COR-L47 (cell line): Measurements from ENCODE around the gene ZNF831.

ENCODE experiments used
- DNase-seq: peaks from one replicate; lab custom pipeline; 2025; lab: John Stamatoyannopoulos, UW

Gene ZNF831

DNA sequence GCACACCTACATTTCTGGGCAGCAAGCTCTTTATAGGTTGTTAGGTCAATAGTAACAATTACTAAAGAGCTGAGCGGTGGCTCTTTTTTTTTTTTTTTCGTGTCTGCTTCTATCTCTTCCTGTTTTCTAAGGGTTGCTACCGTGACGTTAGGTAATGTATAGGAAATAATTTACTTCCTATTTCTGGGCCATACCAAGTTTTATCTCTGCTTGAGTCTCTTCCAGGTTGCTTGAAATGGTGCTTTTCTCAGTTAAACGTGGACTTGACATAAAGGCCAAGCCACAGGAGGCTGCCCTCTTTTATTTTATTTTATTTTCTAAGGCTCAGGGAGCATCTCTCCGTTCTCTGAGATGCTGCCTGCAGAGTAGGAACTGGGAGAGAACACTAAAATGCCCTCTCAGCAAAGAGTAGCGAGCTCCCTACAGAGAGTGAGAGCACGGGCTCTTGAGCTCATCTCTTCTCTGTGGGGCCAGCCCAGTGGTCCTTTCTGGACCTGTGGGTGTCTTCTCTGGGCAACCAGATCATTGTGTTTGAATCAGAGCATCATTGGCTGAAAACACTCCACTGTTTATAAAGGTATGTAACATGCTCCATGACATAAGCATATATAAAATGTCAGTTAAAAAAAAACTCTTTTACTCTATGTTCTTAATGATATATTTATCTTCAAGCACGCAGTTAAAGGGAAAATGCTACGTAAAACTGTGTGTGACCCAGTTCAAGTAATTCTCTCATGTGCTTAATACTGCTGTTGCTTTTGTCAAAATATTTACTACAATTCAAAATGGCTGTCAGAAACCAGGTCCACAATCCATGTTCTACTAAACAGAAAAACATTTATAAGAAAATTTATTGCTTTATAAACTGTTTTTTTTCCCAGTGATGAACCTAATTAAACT, at the start of gene ZNF831:
TSS of gene ZNF831 (plus strand) at position 191 of the 900 bp plus-strand sequence. CDS start 27,199 bp downstream, outside the sequence.
- DNase-seq, result no peak

DNA sequence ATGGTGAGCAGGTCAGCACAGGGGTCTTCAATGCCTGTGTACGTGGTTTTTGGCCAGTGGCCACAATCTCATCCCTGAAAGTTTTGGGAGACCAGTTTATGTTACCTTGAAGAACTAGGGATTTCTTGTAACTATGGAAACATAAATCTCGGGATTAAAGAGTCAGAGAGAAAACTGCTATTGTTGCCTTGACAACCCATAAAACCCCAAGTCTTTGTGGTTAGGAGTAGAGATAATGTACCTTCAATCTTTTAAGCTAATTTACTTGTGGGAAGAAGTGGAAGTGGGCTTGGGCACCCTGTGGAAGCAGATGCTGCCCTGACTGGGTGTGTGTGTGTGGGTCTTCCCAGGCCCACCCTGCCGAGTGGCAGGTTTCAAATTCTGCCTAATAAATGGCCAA, 46.1 kb upstream of the ZNF831 start:
- no peak for DNase-seq

DNA sequence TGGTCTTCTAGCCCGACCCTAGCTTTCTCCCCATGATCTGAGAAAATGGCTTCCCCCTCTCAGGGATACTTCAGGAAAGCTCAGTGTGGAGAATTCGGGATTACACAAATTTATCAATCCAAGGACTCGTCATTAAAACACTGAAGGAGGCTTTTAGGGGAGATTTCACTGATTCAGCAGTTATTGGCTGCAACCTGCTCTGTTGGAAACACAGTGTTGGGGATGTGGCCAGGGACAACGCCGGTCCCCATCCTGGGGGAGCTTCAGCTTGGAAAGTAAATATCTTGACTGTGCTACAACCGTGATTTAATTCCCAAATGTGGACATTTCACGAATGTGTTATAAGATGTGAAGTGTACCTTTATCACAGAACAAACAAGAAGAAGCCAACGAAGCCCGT, 44.8 kb upstream of the ZNF831 start:
- DNase-seq, result no peak

DNA sequence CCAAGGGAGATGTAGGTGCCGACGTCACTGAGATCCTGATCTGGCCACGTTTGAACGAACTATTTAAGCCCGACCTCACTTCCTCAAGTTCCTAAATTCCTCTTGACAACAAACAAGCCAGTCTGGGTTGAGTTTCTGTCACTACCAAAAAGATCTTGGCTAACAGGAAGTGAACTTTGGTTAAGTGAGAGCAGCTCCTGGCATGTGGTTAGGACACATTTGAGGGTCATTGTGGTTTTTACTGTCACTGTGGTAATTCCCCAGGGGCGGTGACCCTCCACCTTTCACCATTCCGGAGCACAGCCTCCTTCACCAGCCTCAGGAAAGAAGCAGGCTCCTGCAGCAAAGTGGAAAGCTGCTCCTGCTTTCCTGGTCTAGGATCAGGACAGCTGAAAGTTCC, 43.1 kb upstream of the ZNF831 start:
- DNase-seq, result no peak

DNA sequence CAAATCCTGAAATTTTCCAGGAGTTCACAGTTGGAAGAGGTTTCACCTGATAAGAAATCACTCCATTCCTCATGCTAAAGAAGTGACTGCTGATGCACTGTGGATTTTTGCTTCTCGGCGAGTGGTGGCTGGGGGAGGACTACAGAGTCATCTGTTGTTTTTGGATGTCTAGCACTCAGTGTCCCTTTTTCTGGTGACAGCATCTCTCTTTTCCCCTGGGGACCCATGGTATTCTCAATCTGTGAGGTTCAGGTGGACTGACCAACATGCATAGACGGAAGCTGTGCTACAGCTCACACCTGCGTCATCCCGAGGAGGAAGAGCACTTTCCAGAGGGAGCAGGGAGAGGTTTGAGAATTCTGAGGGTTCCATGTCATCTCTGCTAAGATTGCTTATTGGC, 42.7 kb upstream of the ZNF831 start:
- DNase-seq, result no peak

DNA sequence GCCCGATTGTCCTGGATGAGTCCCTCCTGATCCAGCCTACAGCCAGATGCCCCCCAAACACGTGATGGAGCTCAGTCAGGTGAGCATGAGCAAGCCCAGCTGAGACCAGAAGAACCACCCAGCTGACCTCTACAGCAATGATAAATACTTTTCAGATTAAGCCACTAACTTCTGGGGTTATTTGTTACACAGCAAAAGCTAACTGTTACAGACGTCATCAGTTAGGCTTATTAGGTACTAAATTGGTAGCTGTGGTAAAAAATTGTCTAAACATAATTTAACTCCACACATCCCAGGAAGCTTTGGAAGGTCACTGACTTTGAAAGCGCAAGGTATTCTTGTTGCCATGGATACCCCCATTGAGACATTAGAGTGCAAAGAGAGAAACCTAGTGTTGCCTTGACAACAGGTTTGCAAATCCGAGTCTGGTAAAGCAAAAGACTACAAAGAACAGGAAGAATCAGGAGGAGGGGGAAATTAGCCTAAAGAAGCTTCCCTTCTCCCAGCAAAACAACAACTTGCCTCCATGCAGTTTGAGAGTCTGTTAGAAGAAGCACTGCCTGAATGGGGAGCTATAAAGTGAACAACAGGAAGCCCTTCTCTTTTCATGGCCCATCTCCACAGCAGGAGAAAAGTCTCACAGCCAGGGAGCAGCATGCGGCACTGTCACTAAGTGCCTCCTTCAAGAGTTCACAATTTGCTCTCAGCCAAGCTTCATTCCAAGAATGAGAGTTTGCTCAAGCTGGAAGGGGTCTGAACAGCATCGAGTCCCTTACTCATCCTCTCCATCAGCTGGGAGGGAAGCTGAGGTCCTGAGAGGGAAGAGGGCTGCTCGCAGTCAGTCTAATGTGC, 41.7 kb upstream of the ZNF831 start:
- DNase-seq, result peak; percentile 6

DNA sequence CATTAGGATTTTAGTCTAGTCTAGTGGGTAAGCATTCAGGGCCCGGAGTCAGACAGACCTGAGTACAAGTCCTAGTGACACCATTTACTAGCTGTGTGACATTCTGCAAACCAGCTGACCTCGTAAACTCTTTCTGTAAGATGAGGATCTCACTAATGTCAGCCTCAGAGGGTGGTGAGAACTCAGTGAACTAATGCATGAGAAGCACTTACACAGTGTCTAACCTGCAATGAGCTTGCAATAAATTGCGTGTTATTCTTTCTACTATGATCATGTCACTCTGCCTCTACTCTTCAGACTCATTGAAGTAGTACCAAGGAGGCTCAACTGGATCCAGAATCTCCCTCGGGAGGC, 41.1 kb upstream of the ZNF831 start:
- DNase-seq, result no peak

DNA sequence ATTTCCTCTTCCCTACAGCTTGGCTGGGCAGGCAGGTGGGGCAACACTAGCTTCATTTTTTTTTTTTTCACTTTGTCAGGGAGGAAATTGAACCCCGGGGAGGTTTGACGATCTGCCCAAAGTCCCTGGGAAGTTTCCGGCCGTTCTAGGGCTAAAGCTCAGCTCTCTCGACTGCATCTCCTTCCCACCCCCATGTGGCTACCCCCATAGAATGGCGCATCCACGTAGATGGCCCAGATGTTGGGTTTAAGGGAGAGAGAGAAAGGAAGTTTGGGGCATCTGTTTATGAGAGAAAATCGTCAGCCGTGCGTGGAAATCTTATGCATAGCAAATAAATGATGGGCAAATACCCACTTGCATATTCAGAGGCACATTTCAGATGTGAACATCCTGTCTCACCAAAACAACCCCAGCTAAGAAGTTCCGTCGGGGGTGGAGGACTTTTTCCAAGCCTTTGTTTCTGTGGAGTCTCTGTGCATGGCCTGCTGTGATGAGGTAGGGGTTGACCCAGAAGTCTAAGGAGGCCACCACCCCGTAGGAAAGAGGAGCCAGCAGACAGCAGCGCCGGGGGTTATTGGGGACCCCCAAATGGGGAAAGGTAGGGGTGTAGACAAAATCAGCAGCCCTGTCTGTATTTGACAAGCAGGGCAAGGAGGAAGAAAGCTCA, 40.5 kb upstream of the ZNF831 start:
- DNase-seq, result no peak

DNA sequence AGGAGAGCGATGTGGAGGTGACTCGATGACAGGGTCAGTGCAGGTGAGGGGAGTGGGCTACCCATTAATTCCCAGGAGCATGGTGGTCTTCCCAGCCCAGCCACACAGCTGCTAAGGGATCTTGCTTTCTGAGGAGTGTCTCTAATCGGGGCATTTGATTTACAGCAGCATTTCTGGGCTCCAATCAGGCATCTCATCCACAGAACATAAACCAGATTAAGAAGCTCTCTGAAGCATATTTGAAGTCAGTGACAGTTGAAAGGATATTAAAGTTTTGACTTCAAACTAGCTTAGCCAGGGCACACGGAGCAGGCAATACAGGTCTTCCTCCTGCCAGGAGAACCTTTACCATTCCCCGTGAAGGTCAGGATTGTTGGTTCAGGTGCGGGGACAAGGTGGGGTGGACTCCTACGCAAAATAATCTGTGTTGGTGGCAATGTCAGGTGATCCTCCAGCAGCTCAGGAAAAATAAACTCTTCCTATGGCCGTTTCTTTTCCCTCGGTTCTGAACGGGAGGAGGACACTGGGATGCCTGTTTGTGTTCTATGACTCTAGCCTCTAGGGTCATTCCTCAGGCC, 39.9 kb upstream of the ZNF831 start:
- DNase-seq, result no peak

DNA sequence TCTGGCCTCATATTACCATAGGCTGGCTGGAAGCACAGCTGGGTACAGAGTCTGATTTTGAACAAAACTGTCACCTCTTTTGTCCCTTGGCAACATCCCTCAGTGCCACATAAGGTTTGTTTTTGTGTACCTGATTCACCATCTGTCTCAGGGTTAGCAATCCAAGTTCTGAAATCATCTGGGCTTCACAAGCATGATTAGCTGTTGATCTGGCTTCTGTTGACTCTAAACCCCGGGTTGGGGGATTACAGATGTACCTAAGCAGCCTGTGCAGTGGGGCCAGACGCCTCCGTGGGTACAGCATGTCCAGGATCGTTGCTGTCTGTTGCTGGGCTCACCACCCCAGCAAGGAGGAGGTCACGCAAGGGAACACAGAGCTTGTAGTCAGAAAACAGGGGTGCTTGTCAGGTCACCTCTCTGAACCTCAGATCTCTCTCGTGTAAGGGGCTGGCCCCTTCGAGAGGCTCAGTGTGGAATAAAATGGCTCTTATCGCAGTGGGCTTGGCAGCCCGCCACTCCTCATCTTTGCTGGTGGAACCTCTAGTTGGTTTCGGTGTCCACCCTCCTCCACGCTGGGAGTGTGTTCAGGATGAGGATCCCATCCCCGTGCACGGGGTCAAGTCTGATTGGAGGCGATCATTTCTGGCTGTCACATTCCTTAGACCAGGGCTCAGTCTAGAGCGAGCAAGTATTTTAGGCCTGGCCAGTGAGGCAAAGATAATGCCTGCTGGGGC, 39.2 kb upstream of the ZNF831 start:
- no peak for DNase-seq

DNA sequence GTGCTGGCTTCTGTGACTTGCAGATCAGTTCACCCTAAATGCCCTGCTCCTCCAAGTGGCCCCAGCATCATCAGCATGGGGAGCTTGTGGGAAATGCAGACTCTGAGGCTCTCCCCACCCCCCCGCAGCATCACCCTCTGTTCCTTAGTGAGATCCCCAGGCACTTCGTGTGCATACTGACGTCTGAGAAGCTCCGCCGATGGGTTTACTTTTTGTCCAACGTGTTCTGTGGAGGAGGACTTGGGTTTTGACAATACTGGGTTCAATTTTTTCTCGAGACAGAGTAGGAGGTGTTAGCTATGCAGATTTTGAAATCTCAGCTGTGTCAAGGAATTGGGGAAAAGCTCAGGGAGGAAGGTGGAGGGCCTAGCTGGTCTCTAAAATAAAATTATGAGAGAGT, 38.3 kb upstream of the ZNF831 start:
- no peak for DNase-seq

DNA sequence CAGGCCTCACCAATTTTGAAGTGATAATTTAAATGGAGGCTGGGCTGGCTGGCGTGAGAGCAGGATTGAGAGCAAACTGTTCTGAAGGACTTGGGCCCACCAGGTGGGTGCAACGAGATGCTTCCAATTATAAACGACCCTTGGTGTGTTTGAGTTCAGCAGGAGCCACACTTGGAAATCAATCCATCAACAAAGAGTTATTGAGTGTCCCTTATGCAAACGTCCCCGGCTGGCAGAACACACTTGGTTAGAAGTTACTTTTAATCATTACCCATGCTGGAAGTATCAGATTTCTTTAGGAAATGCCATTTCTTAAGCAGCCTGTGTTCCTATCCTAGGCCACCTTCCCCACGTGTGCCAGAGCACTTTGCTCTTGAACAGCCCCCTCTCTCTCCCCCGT, 37.8 kb upstream of the ZNF831 start:
- no peak for DNase-seq

DNA sequence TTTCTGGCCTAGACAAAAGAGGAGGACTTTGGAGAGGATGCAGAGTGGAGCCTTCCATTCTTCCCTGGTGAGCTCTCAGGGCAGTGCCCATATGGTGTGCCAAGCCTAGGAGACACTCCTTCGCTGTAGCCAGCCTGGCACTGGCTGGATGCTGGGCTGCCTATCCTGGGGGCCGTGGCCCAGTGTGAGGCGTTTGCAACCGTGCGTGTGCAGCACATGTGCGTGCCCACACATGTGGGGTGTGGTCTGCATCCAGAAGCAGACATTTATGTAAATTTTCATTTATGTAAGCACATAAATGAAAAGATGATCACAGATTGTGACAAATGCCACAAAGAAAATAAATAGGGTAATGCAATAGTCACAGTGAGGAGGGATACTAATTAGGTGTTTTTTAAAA, 35.8 kb upstream of the ZNF831 start:
- no peak for DNase-seq

DNA sequence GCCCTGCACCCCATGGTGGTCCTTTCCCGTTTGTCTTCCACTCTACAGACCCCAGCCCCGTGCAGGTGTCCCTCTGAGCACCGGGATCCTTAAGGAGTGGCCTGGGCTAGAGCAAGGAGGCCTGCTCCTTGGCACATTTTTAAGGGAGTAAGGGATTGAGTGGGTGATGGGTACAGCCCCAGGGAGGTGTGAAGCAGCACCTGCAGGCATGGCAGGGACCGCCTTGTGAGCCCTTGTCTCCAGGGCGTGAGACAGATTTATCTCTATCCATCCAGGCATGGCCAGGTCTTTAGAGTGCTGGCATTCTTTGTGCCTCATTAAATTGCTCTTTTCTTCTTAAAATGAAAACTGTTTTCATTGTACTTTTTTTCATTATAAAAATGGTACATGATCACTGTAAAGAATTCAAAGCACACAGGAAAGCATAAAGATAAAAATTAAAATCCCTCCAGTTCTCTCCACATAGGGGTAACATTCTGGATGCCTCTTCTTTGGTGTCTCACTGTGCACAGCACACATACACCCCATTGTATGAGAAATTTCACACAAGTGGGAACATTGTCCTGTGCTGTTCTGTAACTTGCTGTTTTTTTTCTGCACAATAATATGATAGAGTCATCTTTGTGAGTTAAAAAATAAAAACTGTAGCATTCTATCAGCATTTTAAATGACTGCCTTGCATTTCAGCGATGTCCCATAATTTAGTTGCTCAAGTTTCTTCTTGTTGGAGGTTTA, 31.9 kb upstream of the ZNF831 start:
- DNase-seq, result no peak

DNA sequence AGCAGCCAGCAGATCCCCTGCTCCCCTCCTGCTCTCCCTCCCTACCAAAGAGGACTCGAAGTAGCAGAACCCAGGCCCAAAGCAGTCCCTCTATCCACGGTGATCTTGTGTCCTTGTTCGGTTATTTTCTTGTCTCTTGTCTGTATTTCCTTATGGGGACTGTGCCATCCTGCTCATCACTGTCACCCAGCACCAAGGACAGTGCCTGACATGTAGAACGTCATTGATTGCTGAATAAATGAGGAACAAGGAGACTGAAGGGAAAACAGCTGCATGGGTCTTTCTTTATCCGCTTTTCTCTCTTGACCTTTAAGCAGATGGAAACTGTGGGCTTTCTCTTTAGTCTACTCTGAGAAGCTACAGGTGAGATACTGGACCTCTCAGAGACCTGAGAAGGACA, 29.4 kb upstream of the ZNF831 start:
- DNase-seq, result no peak

DNA sequence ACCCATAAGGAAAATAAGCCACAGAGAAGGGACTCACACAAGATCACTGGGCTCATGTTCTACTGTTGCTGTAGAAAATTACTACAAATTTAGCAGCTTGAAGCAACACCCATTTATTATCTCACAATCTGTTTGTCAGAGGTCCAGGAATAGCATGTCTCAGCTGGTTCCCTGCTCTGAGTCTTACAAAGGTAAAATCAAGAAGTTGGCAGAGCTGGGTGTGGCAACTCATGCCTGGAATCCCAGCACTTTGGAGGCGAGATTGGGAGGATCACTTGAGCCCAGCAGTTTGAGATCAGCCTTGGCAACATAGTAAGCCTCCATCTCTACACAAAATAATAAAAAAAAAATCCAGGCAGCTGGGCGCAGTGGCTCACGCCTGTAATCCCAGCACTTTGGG, 28.5 kb upstream of the ZNF831 start:
- no peak for DNase-seq

DNA sequence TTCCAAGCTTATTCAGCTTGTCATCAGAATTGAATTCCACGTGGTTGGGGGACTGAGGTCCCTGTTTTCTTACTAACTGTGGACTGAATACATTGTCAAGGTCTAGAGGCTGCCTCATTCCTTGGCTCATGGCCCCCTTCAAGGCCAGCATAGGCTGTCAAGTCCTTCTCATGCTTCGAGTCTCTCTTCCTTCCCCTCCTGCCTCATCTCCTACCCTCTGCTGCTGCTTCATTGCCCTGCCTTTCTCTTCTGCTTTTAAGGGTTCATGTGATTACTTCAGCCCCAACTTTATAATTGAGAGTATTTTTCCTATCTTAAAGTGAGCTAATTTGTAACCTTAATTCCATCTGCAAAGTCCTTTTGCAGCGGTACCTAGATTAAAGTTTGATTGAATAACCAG, 27.6 kb upstream of the ZNF831 start:
- no peak for DNase-seq

DNA sequence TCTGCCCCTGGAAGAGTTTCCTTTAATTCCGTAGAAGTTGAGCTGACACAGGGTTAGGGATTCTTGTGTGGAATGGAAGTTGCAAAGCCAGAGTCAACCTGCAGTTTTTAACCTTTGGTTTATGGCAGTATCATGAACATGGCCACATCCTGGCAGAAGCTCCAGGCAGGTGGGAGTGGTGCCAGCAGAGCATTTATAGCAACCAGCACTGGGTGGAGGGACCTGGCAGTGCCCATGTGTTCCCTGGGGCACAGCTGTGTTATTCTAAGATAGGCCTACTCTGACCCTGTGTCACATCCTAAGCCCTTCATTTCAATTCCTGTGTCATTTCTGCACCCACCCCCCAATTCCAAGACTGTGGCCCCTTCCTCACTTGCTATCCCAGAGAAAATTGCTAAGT, 26.1 kb upstream of the ZNF831 start:
- DNase-seq, result peak; percentile 26

DNA sequence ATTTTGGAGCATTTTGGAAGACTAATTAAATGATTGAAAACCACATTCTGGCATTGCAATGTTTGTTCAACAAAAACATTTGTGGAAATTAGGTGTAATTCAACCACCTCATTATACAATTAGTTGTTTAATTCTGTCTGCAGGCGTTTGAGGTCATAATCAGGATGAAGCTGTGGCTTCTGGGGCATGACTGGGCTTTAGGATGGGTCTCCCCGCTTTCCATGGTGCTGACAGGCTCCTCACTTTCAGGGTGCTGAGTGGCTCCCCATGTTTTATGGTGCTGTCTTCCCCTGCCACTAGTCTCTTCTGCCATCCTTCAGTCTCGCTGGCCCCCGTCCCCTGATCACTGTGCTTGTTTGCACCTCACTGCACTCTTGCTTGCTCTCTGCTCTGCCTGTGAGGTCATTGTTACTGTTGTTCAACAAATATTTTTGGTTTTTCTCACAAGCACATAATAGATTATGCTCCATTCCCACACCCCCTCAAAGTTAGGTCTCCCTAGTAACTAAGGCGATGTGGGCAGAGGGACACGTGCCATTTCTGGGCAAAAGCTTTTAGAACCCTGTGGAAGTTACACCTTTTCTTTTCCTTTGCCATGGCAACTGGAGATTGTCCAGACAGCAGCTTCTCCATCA, 25.4 kb upstream of the ZNF831 start:
- DNase-seq, result no peak

DNA sequence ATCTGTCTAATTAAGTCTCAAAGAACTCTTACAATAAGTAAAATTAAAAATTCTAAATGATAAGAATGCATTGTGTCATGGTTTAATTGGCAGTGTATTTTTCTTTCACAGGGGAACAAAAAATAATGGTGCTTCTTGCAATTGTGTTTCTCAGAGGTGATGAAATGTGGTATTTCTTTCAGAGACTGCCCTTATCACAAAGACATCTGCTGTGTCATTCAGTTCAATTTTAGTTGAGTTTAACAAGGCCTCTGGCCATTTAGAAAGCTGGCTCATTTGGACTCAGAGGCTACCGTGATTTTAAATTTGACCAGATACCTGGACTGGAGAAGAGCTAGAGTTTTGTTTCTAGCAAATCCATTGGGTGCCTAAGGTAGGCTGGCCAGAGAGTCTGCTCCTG, 23.6 kb upstream of the ZNF831 start:
- no peak for DNase-seq
